SK-N-SH treated with all-trans-retinoic acid at 6 μM for 48 hours (cell line): Measurements from ENCODE around the gene BACH1.

Experiments used
- ARNTL ChIP-seq: fragments of 450-650 bp; formaldehyde crosslinking; IDR thresholded peaks from 2 replicates; pipeline ENCODE4 v1.5.0; 2020; ENCODE audit warnings: low read depth, mild to moderate bottlenecking, moderate library complexity, borderline replicate concordance
- CSDC2 ChIP-seq: fragments of 250-450 bp; sonication (Bioruptor Pico); IDR thresholded peaks from 2 replicates; pipeline ENCODE4 v1.5.0; 2020; ENCODE audit warnings: mild to moderate bottlenecking, moderate library complexity
- GLIS3 ChIP-seq: fragments of 250-450 bp; sonication (Bioruptor Pico); IDR thresholded peaks from 2 replicates; pipeline ENCODE4 v1.5.0; 2020; ENCODE audit warnings: mild to moderate bottlenecking, moderate library complexity
- ISL1 ChIP-seq: fragments of 250-450 bp; sonication (Bioruptor Pico); IDR thresholded peaks from 2 replicates; pipeline ENCODE4 v2.1.2; 2022; ENCODE audit warnings: mild to moderate bottlenecking, moderate library complexity
- PATZ1 ChIP-seq: fragments of 250-450 bp; sonication (Bioruptor Pico); IDR thresholded peaks from 2 replicates; pipeline ENCODE4 v1.8.0; 2020; ENCODE audit warnings: mild to moderate bottlenecking, moderate library complexity, borderline replicate concordance
- ZC3H10 ChIP-seq: fragments of 250-450 bp; sonication (Bioruptor Pico); IDR thresholded peaks from 2 replicates; pipeline ENCODE4 v1.5.1; 2021; ENCODE audit warnings: mild to moderate bottlenecking, moderate library complexity
- ZFP30 ChIP-seq: fragments of 450-650 bp; formaldehyde crosslinking; IDR thresholded peaks from 2 replicates; pipeline ENCODE4 v1.5.0; 2022; ENCODE audit warnings: mild to moderate bottlenecking, moderate library complexity
- ZNF565 ChIP-seq: fragments of 450-650 bp; formaldehyde crosslinking; conservative IDR thresholded peaks from 2 replicates; pipeline ENCODE4 v1.5.0; 2020; ENCODE audit warnings: low read depth, mild to moderate bottlenecking, moderate library complexity
- ZNF8 ChIP-seq: fragments of 450-650 bp; formaldehyde crosslinking; IDR thresholded peaks from 2 replicates; pipeline ENCODE4 v1.5.0; 2020; ENCODE audit warnings: mild to moderate bottlenecking, moderate library complexity

GRCh38 chr21:29347274-29347681 lies 48.6 kb downstream of the BACH1 start:
- no peak for TF ChIP-seq ZNF8
- no peak for TF ChIP-seq ZNF565 (CRISPR knock-in tag)
- no peak for TF ChIP-seq CSDC2
- TF ChIP-seq GLIS3 (CRISPR knock-in tag): no peak
- TF ChIP-seq ISL1 (CRISPR knock-in tag): no peak
- TF ChIP-seq ZFP30 (CRISPR knock-in tag): no peak
- no peak for TF ChIP-seq PATZ1 (CRISPR knock-in tag)
- no peak for TF ChIP-seq ARNTL (CRISPR knock-in tag)
- no peak for TF ChIP-seq ZC3H10 (CRISPR knock-in tag)
